Endodermal cell (in vitro differentiated cells): ENCODE data around the gene PAN2. TPM values are rescaled to one million over a fixed set of nuclear protein-coding genes. Genes with fewer than 3 reads are reported as not detected.
A peak's percentile ranks its signal among the peaks of the same experiment; 100 is the strongest.
"Not testable (repeated sequence)": the region's sequence is repeated elsewhere in the genome, so short reads cannot be mapped to it uniquely, and the experiment has no call there.

Experiments
- DNase-seq: peaks from one replicate; pipeline ENCODE4 v3.0.0-alpha.2; 2017
- H3K27ac ChIP-seq: 2 replicates; pipeline ENCODE4 v1.5.1; 2013; ENCODE audit warnings: mild to moderate bottlenecking, low read depth, low read length, moderate library complexity
- H3K27me3 ChIP-seq: 2 replicates; pipeline ENCODE4 v1.6.1; 2013; ENCODE audit warnings: mild to moderate bottlenecking, low read length, moderate library complexity; ENCODE audit not compliant: insufficient read depth, control insufficient read depth, poor library complexity, severe bottlenecking
- H3K36me3 ChIP-seq: 2 replicates; pipeline ENCODE4 v1.7.0; 2013; ENCODE audit warnings: mild to moderate bottlenecking, low read length, moderate library complexity; ENCODE audit not compliant: control insufficient read depth, insufficient read depth
- H3K4me1 ChIP-seq: one replicate; pipeline ENCODE4 v1.7.0; 2013; ENCODE audit warnings: low read length; ENCODE audit not compliant: control insufficient read depth, insufficient read depth
- H3K4me3 ChIP-seq: 2 replicates; pipeline ENCODE4 v1.5.1; 2013; ENCODE audit warnings: mild to moderate bottlenecking, low read length, moderate library complexity
- H3K9ac ChIP-seq: 2 replicates; pipeline ENCODE4 v1.6.1; 2013; ENCODE audit warnings: mild to moderate bottlenecking, low read length, moderate library complexity; ENCODE audit not compliant: poor library complexity, severe bottlenecking; ENCODE audit errors: extremely low read depth
- H3K9me3 ChIP-seq: 2 replicates; pipeline ENCODE4 v1.6.1; 2013; ENCODE audit warnings: mild to moderate bottlenecking, low read length, moderate library complexity; ENCODE audit not compliant: control insufficient read depth
- H3K27ac Mint-ChIP-seq: 2 replicates; pipeline ENCODE4 v1.8.0; 2020; ENCODE audit warnings: mixed read lengths
- H3K27me3 Mint-ChIP-seq: 2 replicates; pipeline ENCODE4 v1.8.0; 2021; ENCODE audit warnings: mild to moderate bottlenecking, mixed read lengths; ENCODE audit not compliant: insufficient read depth
- H3K36me3 Mint-ChIP-seq: 2 replicates; pipeline ENCODE4 v1.8.0; 2020; ENCODE audit warnings: low read depth, mixed read lengths
- H3K4me1 Mint-ChIP-seq: 2 replicates; pipeline ENCODE4 v1.8.0; 2020; ENCODE audit warnings: mixed read lengths
- H3K4me3 Mint-ChIP-seq: 2 replicates; pipeline ENCODE4 v1.8.0; 2020; ENCODE audit warnings: mild to moderate bottlenecking, moderate library complexity, mixed read lengths
- H3K9me3 Mint-ChIP-seq: 2 replicates; pipeline ENCODE4 v1.8.0; 2020; ENCODE audit warnings: mild to moderate bottlenecking, mixed read lengths
- WGBS, 2 experiments: methylation state at CpG; one replicate each; pipeline versions ENCODE4 v1.1.5 to v1.1.7; 2013; ENCODE audit warnings: missing lambda C conversion rate in 2 of 2, mixed read lengths in 1 of 2; ENCODE audit not compliant: insufficient coverage in 1 of 2, insufficient read length in 1 of 2; 5-methylcytosine and 5-hydroxymethylcytosine counted together
- total RNA-seq, 2 donors: library from RNA; stranded (reverse); fragmentation: NEBNext Ultra II Directional in 1 of 2; extraction: Animal tissue kit (Norgen Biotek cat#: 25700) in 1 of 2; gene quantifications; 2 replicates in 1 of 2; 3 replicates in 1 of 2; pipeline ENCODE4 v1.2.1, GENCODE V29; 2021
- TF ChIP-seq, protein P1 (sequence below): fragments of 200-600 bp; sonication (generic); conservative IDR thresholded peaks from 2 replicates; pipeline ENCODE4 v1.5.0; 2021; ENCODE audit warnings: antibody characterized with exemption, mild to moderate bottlenecking

The PAN2 gene
- total RNA-seq, 2 donors from 2014 or later = 66.5 to 90.3 TPM

GRCh38 chr12:56324206-56324605 lies 9.6 kb downstream of the PAN2 start:
- TF ChIP-seq, protein P1, sequence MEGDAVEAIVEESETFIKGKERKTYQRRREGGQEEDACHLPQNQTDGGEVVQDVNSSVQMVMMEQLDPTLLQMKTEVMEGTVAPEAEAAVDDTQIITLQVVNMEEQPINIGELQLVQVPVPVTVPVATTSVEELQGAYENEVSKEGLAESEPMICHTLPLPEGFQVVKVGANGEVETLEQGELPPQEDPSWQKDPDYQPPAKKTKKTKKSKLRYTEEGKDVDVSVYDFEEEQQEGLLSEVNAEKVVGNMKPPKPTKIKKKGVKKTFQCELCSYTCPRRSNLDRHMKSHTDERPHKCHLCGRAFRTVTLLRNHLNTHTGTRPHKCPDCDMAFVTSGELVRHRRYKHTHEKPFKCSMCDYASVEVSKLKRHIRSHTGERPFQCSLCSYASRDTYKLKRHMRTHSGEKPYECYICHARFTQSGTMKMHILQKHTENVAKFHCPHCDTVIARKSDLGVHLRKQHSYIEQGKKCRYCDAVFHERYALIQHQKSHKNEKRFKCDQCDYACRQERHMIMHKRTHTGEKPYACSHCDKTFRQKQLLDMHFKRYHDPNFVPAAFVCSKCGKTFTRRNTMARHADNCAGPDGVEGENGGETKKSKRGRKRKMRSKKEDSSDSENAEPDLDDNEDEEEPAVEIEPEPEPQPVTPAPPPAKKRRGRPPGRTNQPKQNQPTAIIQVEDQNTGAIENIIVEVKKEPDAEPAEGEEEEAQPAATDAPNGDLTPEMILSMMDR = no peak
- no peaks in the 10 kb centered on the region for H3K9me3 Mint-ChIP-seq
- no peak overlapping the region for H3K9ac ChIP-seq

GRCh38 chr12:56321610-56322009 lies 12.2 kb downstream of the PAN2 start:
- H3K36me3 Mint-ChIP-seq = peaks cover 43% of the 10 kb centered on the region
- not testable (repeated sequence) for H3K4me1 ChIP-seq, H3K27me3 Mint-ChIP-seq, H3K9me3 Mint-ChIP-seq, H3K4me1 Mint-ChIP-seq, H3K27me3 ChIP-seq, H3K9ac ChIP-seq, H3K27ac ChIP-seq, DNase-seq, H3K9me3 ChIP-seq, H3K27ac Mint-ChIP-seq, H3K4me3 Mint-ChIP-seq, H3K4me3 ChIP-seq
- WGBS, 2 experiments = 90 to 97% methylated on average over 3 to 8 of the region's 8 CpGs
- H3K36me3 ChIP-seq = peaks cover 18% of the 10 kb centered on the region

More at GRCh38 chr12:56324206-56324605, 9.6 kb downstream of the PAN2 start:
- H3K4me3 Mint-ChIP-seq = no peak overlapping the region
- no peak overlapping the region for H3K27ac ChIP-seq
- DNase-seq = no peak
- no peaks in the 10 kb centered on the region for H3K9me3 ChIP-seq
- WGBS, 2 experiments = 90 to 94% methylated on average over 2 to 6 of the region's 6 CpGs
- peaks cover 42% of the 10 kb centered on the region for H3K36me3 Mint-ChIP-seq
- H3K36me3 ChIP-seq = peaks cover 18% of the 10 kb centered on the region
- no peaks in the 10 kb centered on the region for H3K27me3 ChIP-seq
- H3K27ac Mint-ChIP-seq = no peak overlapping the region
- no peaks in the 10 kb centered on the region for H3K4me1 ChIP-seq
- H3K4me1 Mint-ChIP-seq = peaks cover 3% of the 10 kb centered on the region
- H3K4me3 ChIP-seq = no peak overlapping the region
- H3K27me3 Mint-ChIP-seq = no peaks in the 10 kb centered on the region

DNA sequence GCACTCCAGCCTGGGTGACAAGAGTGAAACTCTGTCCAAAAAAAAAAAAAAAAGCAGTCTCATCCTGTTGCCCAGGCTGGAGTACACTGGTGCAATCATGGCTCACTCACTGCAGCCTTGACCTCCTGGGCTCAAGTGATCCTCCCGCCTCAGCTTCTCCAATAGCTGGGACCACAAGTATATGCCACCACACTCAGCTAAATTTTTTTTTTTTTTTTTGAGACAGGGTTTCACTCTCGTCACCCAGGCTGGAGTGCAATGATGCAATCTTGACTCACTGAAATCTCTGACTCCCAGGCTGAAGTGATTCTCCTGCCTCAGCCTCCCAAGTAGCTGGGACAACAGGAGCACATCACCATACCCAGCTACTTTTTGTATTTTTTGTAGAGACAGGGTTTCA lies 12.8 kb downstream of the PAN2 start:
- Histone ChIP-seq H3K4me3 (no peak overlapping the region), H3K27me3 (no peaks in the 10 kb centered on the region), H3K27ac (no peak overlapping the region), H3K9ac (no peak overlapping the region), H3K4me1 (no peaks in the 10 kb centered on the region), H3K36me3 (peaks cover 18% of the 10 kb centered on the region), H3K9me3 (no peaks in the 10 kb centered on the region)
- H3K36me3 Mint-ChIP-seq = peaks cover 38% of the 10 kb centered on the region
- no peaks in the 10 kb centered on the region for H3K9me3 Mint-ChIP-seq
- DNase-seq = no peak
- H3K4me3 Mint-ChIP-seq = no peak overlapping the region
- 83 to 92% methylated on average over 1 to 2 of the region's 2 CpGs for WGBS, 2 experiments
- H3K27me3 Mint-ChIP-seq = no peaks in the 10 kb centered on the region
- H3K4me1 Mint-ChIP-seq = no peaks in the 10 kb centered on the region
- TF ChIP-seq, protein P1 = no peak
- no peak overlapping the region for H3K27ac Mint-ChIP-seq

DNA sequence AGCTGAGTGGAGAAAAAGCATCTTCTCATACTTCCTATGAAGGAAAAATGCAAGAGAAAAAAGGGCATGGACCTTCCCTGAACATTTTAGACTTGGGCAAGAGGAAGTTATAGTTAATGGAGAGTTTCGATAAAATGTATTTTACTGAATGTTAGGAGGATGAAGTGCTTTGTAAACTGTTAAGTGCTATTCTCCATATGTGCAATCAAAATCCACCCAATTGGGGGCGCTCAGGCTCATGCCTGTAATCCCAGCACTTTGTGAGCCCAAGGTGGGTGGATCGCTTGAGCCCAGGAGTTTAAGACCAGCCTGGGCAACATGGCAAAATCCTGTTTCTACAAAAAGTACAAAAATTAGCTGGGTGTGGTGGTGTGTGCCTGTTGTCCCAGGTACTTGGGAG lies 16.1 kb downstream of the PAN2 start:
- H3K4me1 Mint-ChIP-seq = peaks cover 5% of the 10 kb centered on the region
- TF ChIP-seq, protein P1 = peak; percentile 61
- 79 to 86% methylated on average over 3 of the region's 3 CpGs for WGBS, 2 experiments
- H3K36me3 ChIP-seq = peaks cover 17% of the 10 kb centered on the region
- no peak overlapping the region for H3K27ac ChIP-seq
- H3K4me3 ChIP-seq = no peak overlapping the region
- H3K27me3 ChIP-seq = no peaks in the 10 kb centered on the region
- H3K9me3 Mint-ChIP-seq = no peaks in the 10 kb centered on the region
- peaks cover 5% of the 10 kb centered on the region for H3K4me1 ChIP-seq
- no peaks in the 10 kb centered on the region for H3K9me3 ChIP-seq
- DNase-seq = peak; percentile 81
- no peak overlapping the region for H3K9ac ChIP-seq
- peaks cover 26% of the 10 kb centered on the region for H3K36me3 Mint-ChIP-seq
- H3K27me3 Mint-ChIP-seq = no peaks in the 10 kb centered on the region
- no peak overlapping the region for H3K27ac Mint-ChIP-seq
- H3K4me3 Mint-ChIP-seq = no peak overlapping the region
